ENCODE measurements around the gene RYR1.

GRCh38 chr19:38430931-38431330 lies 2.6 kb upstream of the RYR1 start:
- TF ChIP-seq CTCF (conservative IDR thresholded peaks at IDR 0.05) (no peak), ZFX (IDR thresholded peaks at IDR 0.05) (no peak)

All from C4-2B (cell line).